HG02970 (cell line): Measurements from ENCODE around the gene KRTCAP3.
"Not testable (repeated sequence)": the region's sequence is repeated elsewhere in the genome, so short reads cannot be mapped to it uniquely, and the experiment has no call there.

Source experiments
- ATAC-seq: cut with Tn5 transposase; IDR thresholded peaks from one replicate; pipeline ENCODE4 v1.9.1; 2021; ENCODE audit warnings: mild to moderate bottlenecking, moderate library complexity, moderate number of reproducible peaks; ENCODE audit not compliant: unreplicated experiment, low FRiP score

Gene KRTCAP3

DNA sequence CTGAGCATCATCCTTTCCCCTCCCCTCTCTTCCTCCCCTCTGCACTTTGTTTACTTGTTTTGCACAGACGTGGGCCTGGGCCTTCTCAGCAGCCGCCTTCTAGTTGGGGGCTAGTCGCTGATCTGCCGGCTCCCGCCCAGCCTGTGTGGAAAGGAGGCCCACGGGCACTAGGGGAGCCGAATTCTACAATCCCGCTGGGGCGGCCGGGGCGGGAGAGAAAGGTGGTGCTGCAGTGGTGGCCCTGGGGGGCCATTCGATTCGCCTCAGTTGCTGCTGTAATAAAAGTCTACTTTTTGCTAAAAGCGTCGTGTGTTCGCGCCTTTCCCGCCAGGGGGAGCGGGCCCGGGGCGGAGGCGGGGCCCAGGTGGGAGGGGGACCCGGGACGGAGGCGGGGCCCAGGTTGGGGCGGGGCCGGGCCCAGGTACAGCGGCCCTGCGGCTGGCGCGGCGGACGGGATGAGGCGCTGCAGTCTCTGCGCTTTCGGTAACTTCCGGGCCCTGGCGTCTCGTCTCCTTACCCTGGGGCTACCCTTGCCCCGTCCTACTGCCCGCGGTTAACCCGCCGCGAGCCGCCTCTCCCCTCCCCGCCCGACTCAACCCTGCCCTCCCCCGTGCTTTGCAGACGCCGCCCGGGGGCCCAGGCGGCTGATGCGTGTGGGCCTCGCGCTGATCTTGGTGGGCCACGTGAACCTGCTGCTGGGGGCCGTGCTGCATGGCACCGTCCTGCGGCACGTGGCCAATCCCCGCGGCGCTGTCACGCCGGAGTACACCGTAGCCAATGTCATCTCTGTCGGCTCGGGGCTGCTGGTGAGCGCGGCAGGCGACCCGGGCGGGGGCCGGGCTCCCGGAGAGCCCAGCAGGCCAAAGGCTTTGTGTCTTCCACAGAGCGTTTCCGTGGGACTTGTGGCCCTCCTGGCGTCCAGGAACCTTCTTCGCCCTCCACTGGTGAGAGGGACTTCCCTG is at the start of gene KRTCAP3:
Gene KRTCAP3, plus strand, starts transcription at position 424 of the 962 bp plus-strand sequence. Its CDS starts 32 bp downstream, at position 456.
- ATAC-seq, result no peak

DNA sequence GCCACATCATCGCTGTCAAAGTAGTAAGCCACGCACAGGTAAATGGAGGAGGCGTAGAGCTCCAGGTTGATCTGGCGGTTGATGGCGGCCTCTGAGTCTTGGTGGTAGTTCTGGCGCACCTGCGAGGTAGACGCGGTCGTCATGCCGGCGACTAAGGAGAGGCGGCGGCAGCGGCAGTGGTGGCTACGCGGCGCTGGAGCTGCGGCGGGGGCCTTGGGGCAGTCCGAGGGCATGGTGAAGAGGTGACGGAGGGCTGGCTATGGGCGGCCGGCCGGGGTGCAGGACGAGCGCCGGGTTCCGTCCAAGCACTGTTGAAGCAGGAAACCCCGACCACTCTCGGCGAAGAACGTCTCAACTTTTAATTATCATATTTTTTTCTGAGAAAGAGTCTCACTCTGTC is 49.0 kb upstream of the KRTCAP3 start:
- ATAC-seq, result no peak

DNA sequence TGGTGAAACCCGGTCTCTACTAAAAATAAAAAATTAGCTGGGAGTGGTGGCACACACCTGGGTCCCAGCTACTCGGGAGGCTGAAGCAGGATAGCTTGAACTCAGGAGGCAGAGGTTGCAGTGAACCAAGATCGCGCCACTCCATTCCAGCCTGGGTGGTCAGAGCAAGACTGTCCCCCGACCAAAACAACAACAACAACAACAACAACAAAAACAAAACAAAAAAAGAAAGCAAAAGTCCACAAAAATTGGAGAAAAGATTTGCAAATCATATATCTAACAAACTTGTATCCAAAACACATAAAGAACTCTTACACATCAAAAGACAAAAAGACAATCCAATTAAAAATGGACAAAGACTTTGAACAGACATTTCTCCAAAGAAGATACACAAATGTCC is 43.2 kb upstream of the KRTCAP3 start:
- ATAC-seq, result no peak

DNA sequence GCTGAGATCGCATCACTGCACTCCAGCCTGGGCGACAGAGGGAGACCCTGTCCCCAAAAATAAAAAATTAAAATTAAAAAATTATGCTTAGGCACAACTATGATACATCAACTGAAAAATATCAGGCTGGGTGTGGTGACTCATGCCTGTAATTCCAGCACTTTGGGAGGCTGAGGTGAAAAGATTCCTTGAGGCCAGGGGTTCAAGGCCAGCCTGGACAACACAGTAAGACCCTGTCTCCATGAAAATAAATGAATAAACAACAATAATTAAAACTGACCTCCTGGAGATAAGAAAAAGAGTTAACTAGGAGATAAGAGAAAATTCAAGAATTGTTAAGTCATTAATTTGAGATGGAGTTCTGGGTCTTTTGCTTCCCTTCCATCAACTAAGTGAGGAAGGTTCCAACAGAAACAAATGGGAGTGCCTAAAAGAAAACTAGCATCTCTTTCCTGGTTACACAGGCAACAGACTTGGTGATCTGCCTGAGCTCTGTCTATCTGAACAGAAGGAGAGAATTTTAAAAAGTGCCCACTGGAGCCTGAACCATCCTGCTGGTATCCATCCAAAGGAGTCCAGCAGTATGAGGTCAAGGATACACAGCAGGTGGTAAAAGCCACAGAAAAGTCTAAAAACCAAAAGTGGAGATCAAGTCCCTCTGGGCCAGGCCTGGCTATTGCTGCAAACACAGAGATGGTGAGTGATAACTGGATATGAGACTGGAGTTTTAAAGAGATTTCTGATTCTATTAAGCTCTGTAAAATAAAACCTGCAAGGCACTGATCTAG is 41.6 kb upstream of the KRTCAP3 start:
- ATAC-seq, result no peak

- no peak for ATAC-seq
These were observed 34.2 kb upstream of the KRTCAP3 start for GRCh38 chr2:27407798-27408491.

GRCh38 chr2:27408601-27409320 is 33.4 kb upstream of the KRTCAP3 start:
- peak; percentile 12 for ATAC-seq

GRCh38 chr2:27409321-27410073 is 32.7 kb upstream of the KRTCAP3 start, which contains the start of gene PPM1G:
TSS of gene PPM1G (minus strand) at chr2:27409591. CDS start at chr2:27409422, 169 bp downstream.
- ATAC-seq, result peak; percentile 95

- ATAC-seq, result no peak
These were observed 29.6 kb upstream of the KRTCAP3 start for GRCh38 chr2:27412419-27413152.

DNA sequence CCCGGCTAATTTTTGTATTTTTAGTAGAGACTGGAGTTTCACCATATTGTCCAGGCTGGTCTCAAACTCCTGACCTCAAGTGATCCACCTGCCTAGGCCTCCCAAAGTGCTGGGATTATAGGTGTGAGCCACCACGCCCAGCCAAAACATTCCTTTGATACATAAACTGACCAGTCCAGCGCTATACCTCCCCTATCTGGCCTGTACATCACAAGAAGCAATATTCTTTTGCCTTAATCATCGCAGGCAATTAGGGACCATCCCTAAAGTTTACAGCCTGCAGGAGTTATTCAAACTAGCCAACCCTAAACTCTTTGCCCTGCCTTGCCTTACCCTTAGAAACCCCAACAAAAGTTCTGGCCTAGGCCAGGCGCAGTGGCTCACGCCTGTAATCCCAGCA is 26.0 kb upstream of the KRTCAP3 start:
- no peak for ATAC-seq

GRCh38 chr2:27420996-27421395 is 21.2 kb upstream of the KRTCAP3 start:
- no peak for ATAC-seq

DNA sequence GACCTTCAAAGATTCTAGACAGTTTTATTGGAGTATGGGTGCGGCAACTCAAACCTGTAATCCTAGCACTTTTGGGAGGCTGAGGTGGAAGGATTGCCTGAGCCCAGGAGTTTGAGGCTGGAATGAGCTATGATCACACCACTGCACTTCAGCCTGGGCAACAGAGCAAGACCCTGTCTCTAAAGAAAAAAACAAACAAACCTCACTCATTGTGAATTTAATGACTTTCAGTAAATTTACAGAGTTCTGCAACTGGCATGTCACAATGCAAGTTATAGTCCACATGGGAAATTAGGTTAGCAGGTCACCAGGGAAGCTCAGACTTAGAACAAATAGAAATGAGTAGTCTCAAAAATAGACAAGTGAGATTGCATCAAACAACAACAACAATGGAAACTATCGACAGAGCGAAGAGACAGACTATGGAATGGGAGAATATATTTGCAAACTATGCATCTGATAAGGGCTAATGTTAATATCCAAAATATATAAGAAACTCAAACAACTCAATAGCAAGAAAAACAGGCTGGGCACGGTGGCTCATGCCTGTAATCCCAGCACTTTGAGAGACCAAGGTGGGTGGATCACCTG is 20.4 kb upstream of the KRTCAP3 start:
- ATAC-seq, result no peak

- ATAC-seq, result no peak
These were observed 19.2 kb upstream of the KRTCAP3 start for GRCh38 chr2:27422958-27423357.

DNA sequence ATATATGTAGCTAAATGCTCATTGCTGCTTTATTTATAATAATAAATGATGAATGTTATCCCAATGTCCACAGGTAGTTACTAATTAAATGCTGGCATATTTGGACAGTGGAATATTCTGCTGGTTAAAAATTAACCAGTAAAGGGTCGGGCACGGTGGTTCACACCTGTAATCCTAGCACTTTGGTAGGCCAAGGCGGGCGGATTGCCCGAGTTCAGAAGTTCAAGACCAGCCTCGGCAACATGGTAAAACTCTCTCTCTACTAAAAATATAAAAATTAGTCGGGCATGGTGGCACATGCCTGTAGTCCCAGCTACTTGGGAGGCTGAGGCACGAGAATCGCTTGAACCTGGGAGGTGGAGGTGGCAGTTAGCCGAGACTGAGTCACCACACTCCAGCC is 17.1 kb upstream of the KRTCAP3 start:
- not testable (repeated sequence) for ATAC-seq

DNA sequence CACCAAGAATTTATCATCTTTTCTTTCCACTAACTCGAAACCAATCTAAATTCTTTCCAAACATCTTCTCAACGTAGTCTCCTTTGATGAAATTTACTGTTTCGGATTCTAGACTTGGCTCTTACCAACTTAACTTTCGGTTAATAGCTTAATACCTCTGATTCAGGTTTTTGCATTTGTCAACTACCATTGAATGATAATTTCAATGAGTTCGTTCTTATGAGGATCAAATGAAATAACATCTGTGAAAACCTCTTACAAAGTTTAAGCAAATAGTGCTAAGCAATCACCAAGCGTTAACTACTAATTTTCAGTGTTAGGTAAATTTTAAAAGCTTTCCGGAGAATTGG is 14.3 kb upstream of the KRTCAP3 start:
- ATAC-seq, result no peak

DNA sequence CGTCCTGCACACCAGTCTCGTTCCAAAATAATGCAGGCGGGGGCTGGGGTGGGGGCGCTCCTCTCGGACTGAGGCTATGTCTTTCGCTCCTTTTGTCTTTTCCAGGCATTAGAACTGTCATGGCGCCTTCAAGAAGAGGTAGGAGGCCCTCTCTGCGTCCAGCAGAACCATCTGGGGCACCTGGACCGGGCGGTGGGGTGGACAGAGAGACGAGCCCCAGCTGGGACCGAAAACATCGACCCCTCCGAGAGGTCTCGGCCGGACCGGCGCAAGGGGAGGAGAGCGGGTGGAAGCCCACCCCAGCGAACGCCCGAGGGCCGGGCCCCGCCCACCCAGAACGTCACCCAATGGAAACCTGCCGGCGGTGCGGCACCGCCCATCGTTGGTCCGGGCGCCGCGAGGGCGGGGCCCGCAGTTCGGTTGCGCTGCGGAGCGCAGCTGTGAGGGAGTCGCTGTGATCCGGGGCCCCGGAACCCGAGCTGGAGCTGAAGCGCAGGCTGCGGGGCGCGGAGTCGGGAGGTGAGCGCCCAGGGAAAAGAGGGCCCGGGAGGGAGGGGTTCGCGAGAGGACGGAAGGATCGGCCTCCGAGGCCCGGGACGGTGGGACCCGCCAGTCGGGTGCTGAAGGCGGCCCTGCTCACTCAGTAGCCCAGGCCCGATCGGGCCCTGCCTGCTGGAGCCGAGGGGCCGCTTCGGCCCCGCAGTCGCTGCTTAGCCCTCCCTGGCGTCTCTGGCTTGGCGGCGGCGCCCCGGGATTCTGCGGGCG is 13.8 kb upstream of the KRTCAP3 start, which contains the start of gene NRBP1:
Gene NRBP1, plus strand, starts transcription at position 419 of the 765 bp plus-strand sequence. CDS start 4,643 bp downstream, outside the sequence.
- ATAC-seq, result peak; percentile 87

GRCh38 chr2:27428978-27429541 is 13.1 kb upstream of the KRTCAP3 start:
- ATAC-seq, result peak; percentile 77

DNA sequence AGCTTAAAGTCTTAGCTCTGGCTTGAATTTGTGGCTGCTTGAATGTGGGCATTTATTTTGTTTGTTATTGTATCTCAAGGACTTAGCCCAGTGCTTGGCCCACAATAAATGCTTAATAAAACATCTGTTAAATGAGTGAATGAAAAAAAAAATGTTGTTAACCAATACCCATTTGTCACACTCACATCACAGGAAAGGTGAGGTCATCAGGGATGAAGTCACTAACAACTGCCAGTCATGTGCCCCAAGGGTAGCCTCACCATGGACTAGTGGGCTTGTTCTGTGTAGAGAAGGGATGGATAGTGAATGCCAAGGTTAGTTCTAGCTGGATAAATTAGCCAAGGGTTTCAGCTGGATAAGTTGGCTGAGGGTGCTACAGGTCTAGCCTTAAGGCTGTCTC is 10.8 kb upstream of the KRTCAP3 start:
- no peak for ATAC-seq
